Activated CD8-positive, alpha-beta T cell treated with anti-CD3 and anti-CD28 coated beads for 36 hours (primary cell): Measurements from ENCODE around the gene STK36. TPM values are rescaled to one million over a fixed set of nuclear protein-coding genes. Genes with fewer than 3 reads are reported as not detected.

ENCODE experiments used
- ATAC-seq: fragments of 200-7000 bp; cut with Tn5 transposase; one replicate; pipeline ENCODE4 v1.10.0; 2021; ENCODE audit warnings: mild to moderate bottlenecking, moderate library complexity
- CTCF ChIA-PET: fragments of 350-600 bp; sonication (Branson Sonifier 250); formaldehyde crosslinking; loops from one replicate; lab custom pipeline; 2021; ENCODE audit warnings: antibody characterized with exemption; lab: Charles Lee
- POLR2A ChIA-PET: fragments of 350-600 bp; sonication (Branson Sonifier 250); formaldehyde crosslinking; loops from one replicate; lab custom pipeline; 2021; ENCODE audit warnings: antibody characterized with exemption; lab: Charles Lee
- DNase-seq: peaks from one replicate; pipeline ENCODE4 v3.0.0-alpha.2; 2020
- H3K27ac Mint-ChIP-seq: one replicate; pipeline ENCODE4 v1.8.0; 2021; ENCODE audit warnings: mild to moderate bottlenecking, mixed read lengths
- H3K27me3 Mint-ChIP-seq: one replicate; pipeline ENCODE4 v1.8.0; 2021; ENCODE audit warnings: mixed read lengths
- H3K36me3 Mint-ChIP-seq: one replicate; pipeline ENCODE4 v1.8.0; 2021; ENCODE audit warnings: low read depth, mixed read lengths
- H3K4me1 Mint-ChIP-seq: one replicate; pipeline ENCODE4 v1.8.0; 2021; ENCODE audit warnings: low read depth, mixed read lengths
- H3K4me3 Mint-ChIP-seq: one replicate; pipeline ENCODE4 v1.8.0; 2021; ENCODE audit warnings: mild to moderate bottlenecking, moderate library complexity, mixed read lengths
- H3K9me3 Mint-ChIP-seq: one replicate; pipeline ENCODE4 v1.8.0; 2021; ENCODE audit warnings: mixed read lengths
- intact Hi-C: fragments of 100-400 bp; cut with micrococcal nuclease; formaldehyde crosslinking; loops from one replicate; pipeline ENCODE4 v1.10.0; 2022
- total RNA-seq, 2 experiments: library from RNA; stranded (reverse); gene quantifications; one replicate each; pipeline ENCODE4 v1.2.3, GENCODE V29; 2021
- TF ChIP-seq, protein P1 (sequence below): fragments of 200-600 bp; IDR thresholded peaks from one replicate; pipeline ENCODE4 v1.8.0; 2022; ENCODE audit warnings: antibody characterized with exemption, mild to moderate bottlenecking

The STK36 gene, protein sequence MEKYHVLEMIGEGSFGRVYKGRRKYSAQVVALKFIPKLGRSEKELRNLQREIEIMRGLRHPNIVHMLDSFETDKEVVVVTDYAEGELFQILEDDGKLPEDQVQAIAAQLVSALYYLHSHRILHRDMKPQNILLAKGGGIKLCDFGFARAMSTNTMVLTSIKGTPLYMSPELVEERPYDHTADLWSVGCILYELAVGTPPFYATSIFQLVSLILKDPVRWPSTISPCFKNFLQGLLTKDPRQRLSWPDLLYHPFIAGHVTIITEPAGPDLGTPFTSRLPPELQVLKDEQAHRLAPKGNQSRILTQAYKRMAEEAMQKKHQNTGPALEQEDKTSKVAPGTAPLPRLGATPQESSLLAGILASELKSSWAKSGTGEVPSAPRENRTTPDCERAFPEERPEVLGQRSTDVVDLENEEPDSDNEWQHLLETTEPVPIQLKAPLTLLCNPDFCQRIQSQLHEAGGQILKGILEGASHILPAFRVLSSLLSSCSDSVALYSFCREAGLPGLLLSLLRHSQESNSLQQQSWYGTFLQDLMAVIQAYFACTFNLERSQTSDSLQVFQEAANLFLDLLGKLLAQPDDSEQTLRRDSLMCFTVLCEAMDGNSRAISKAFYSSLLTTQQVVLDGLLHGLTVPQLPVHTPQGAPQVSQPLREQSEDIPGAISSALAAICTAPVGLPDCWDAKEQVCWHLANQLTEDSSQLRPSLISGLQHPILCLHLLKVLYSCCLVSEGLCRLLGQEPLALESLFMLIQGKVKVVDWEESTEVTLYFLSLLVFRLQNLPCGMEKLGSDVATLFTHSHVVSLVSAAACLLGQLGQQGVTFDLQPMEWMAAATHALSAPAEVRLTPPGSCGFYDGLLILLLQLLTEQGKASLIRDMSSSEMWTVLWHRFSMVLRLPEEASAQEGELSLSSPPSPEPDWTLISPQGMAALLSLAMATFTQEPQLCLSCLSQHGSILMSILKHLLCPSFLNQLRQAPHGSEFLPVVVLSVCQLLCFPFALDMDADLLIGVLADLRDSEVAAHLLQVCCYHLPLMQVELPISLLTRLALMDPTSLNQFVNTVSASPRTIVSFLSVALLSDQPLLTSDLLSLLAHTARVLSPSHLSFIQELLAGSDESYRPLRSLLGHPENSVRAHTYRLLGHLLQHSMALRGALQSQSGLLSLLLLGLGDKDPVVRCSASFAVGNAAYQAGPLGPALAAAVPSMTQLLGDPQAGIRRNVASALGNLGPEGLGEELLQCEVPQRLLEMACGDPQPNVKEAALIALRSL (N-terminal part only)
- 10 to 100 TPM; 11.6 to 14.9 TPM for total RNA-seq

DNA sequence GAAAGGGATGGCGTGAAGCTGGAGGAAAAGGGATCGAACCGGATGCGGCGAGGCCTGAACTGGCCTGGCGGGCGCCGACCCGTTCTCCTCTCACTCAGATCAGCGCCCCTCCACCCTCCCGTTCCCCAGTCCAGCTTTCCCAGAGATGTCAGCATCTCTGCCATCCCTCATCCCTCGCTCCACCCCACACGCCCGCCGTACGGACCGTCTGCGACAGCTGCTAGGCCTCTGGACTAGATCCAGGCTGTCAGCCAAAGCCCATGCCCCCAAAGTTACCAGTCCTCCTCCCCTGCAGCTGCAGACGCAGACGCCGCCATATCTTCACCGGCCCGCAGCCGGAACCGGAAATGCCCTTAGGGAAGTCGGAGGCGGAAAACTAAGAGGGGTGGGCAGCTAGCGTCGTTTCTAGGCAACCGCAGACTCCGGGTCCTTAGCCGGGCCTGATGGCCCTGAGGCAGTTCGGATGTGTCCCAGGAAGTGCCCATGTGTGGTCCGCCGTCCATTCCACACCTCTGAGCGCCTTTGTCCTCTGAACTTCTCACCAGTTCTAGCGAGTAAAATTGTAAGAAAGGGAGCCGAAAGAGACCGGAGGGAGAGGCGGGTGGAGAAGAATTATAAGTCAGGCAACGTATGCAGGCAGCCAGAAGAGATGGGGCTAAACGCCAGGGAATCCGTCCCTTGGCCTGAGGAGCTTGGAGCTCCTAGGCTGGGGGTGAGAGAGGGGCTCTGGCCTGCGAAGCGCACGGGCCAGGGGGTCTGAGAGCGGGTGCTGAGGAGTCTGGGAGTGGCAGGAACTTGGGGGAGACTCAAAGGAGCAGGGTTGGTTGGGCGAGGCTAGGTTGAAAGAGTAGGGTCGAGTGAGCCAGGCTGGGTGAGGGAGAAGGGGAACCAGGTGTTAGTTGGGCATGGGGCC, at the start of gene STK36, which contains the start of gene RNF25:
STK36 (plus strand) TSS at position 433 of the 913 bp plus-strand sequence. CDS start 744 bp downstream, outside the sequence.
RNF25 (minus strand) TSS at position 349 of the 913 bp plus-strand sequence; CDS start at position 317, 32 bp downstream.
- Mint-ChIP-seq H3K4me3 (peak within 1 kb of the TSS; percentile 96), H3K27ac (peak within 1 kb of the TSS; percentile 96), H3K36me3 (peaks cover 8% of the 10 kb centered on the region), H3K27me3 (no peaks in the 10 kb centered on the region), H3K9me3 (no peaks in the 10 kb centered on the region), H3K4me1 (peaks cover 16% of the 10 kb centered on the region)
- intact Hi-C loops, result no loop called here
- CTCF ChIA-PET, result interaction anchor here (0.9 to 4.0 kb wide), 9 partner anchors 9 to 226 kb away, joined by 3 to 30 read pairs (median 5); partner anchors contain the start of genes BCS1L, TTLL4 and ZNF142
- ATAC-seq (peak; percentile 98), DNase-seq (peak; percentile 90)
- POLR2A ChIA-PET, result interaction anchor here (0.9 to 4.4 kb wide), 7 partner anchors 12 to 272 kb away, joined by 3 to 61 read pairs (median 3); partner anchors contain the start of genes BCS1L, CTDSP1, TTLL4 and ZNF142
- TF ChIP-seq, protein P1, sequence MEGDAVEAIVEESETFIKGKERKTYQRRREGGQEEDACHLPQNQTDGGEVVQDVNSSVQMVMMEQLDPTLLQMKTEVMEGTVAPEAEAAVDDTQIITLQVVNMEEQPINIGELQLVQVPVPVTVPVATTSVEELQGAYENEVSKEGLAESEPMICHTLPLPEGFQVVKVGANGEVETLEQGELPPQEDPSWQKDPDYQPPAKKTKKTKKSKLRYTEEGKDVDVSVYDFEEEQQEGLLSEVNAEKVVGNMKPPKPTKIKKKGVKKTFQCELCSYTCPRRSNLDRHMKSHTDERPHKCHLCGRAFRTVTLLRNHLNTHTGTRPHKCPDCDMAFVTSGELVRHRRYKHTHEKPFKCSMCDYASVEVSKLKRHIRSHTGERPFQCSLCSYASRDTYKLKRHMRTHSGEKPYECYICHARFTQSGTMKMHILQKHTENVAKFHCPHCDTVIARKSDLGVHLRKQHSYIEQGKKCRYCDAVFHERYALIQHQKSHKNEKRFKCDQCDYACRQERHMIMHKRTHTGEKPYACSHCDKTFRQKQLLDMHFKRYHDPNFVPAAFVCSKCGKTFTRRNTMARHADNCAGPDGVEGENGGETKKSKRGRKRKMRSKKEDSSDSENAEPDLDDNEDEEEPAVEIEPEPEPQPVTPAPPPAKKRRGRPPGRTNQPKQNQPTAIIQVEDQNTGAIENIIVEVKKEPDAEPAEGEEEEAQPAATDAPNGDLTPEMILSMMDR, result no peak

DNA sequence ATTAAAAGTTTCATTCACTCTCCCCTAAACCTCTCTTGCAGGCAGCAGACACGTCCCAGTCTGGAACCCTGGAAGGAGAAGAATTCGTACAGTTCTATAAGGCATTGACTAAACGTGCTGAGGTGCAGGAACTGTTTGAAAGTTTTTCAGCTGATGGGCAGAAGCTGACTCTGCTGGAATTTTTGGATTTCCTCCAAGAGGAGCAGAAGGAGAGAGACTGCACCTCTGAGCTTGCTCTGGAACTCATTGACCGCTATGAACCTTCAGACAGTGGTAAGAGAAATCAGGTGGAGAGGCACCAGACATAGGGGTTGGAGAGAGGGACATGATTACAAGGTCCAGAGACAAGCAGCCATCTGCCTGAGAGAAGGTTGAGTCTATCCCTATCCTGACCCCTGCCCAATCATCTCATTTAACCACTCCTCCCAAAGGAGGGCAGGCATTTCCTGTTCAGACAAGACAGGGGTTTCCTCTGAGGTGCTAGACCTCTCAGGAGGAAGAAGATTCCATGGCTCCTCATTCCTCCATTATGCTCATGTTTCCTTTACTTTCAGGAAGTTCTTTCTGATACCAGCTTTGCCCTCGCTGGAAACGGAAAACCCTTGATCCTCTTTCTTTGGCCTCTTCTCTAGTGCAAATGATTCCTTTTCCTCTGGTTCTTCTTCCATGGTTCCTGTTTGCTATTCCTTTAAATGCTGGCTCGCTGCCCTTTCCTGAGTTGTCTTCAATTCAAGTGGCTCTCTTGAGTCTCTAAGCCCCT, 49.1 kb upstream of the STK36 start:
- H3K4me3 Mint-ChIP-seq, result no peak overlapping the region
- ChIA-PET CTCF (no interaction called here), POLR2A (interaction anchor here (0.6 to 1.2 kb wide), 2 partner anchors 28 to 161 kb away, joined by 3 read pairs; no protein-coding TSS in a partner anchor)
- no peaks in the 10 kb centered on the region for H3K27me3 Mint-ChIP-seq
- TF ChIP-seq, protein P1, result no peak
- H3K4me1 Mint-ChIP-seq, result no peaks in the 10 kb centered on the region
- ATAC-seq, result no peak
- no peak overlapping the region for H3K27ac Mint-ChIP-seq
- intact Hi-C loops, result no loop called here
- H3K36me3 Mint-ChIP-seq, result no peaks in the 10 kb centered on the region
- no peaks in the 10 kb centered on the region for H3K9me3 Mint-ChIP-seq
- no peak for DNase-seq

DNA sequence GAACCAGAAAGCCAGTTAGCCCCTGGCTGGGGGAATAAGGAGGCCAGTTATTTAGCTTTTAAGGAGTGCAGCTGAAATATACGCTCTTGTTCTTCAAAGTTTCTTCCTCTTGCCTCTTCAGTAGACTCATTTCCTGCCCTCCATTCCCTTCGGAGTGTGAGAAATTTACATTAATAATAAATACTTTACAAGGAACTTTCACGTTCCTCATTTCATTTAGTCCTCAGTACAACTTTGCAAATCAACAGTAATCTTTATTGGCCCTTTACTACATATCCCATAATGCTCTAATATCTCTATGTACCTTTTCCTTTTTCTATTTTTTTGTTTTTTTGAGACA, 48.5 kb upstream of the STK36 start:
- ChIA-PET CTCF (no interaction called here), POLR2A (interaction anchor here (1.2 kb wide), 1 partner anchor 28 kb away, joined by 3 read pairs; no protein-coding TSS in a partner anchor)
- Mint-ChIP-seq H3K36me3 (no peaks in the 10 kb centered on the region), H3K27me3 (no peaks in the 10 kb centered on the region), H3K4me3 (no peak overlapping the region), H3K9me3 (no peaks in the 10 kb centered on the region), H3K27ac (no peak overlapping the region), H3K4me1 (peaks cover 2% of the 10 kb centered on the region)
- intact Hi-C loops, result no loop called here
- TF ChIP-seq, protein P1, result no peak
- no peak for ATAC-seq
- DNase-seq, result no peak

DNA sequence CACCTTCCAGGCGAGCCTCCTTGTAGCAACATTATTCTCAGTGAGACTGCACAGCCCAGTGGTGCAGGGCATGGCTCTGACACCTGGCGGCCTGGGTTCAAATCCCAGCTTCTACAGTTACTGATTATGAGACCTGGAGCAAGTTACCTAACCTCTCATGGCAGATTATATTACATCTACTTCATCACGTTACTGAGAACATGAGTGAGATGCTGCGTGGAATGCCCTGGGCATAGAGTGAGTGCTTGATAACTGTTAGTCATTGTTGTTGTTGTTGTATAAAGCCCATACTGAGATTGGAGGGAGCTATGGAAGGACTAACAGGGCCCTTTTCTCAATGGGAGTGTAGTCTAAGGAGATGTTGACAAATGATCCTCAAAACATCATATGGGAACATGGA, 45.5 kb upstream of the STK36 start:
- no peak overlapping the region for H3K4me3 Mint-ChIP-seq
- H3K4me1 Mint-ChIP-seq, result peaks cover 2% of the 10 kb centered on the region
- ChIA-PET POLR2A (no interaction called here), CTCF (interaction anchor here (1.0 kb wide), 2 partner anchors 22 to 109 kb away, joined by 3 read pairs; no protein-coding TSS in a partner anchor)
- H3K36me3 Mint-ChIP-seq, result no peaks in the 10 kb centered on the region
- TF ChIP-seq, protein P1, result no peak
- H3K9me3 Mint-ChIP-seq, result no peaks in the 10 kb centered on the region
- intact Hi-C loops, result no loop called here
- H3K27ac Mint-ChIP-seq, result no peak overlapping the region
- H3K27me3 Mint-ChIP-seq, result no peaks in the 10 kb centered on the region
- ATAC-seq (no peak), DNase-seq (no peak)
